Measurements from ENCODE around the gene NCOR1. TPM values are rescaled to one million over a fixed set of nuclear protein-coding genes. Genes with fewer than 3 reads are reported as not detected.

The NCOR1 gene
- total and polyA plus RNA-seq, 2 of the 8 experiments (the other 6 are each of a cell fraction or from before 2014, with no cell fraction given), result 65.4 to 142 TPM

DNA sequence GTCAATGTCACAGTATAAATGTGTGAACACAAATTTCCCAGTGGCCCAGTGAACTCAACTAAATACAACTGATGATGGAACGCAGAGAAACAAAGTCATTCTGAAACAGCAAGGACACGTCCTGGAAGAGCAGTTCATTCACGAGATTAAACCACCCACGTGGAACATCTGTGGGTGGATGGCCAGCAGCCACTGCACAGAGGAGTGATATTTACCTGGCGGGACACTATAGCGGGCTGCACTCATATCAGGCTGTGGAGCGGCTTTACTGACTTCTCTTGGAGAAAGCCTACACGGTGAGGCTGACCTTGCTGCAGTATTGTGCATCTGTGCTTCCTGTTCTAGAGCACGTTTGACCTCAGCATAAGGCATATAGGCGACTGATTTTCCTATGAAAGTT, 128.4 kb downstream of the NCOR1 start:
- no peak overlapping the region for H2AK5ac ChIP-seq (ENCODE audit: low read depth, low read length)
- no peak overlapping the region for H3K56ac ChIP-seq (replicated peaks; ENCODE audit: insufficient read length, low read depth, low read length)
- H3K27ac ChIP-seq (ENCODE audit: low read depth, low read length), result no peak overlapping the region
- no peak overlapping the region for H2BK12ac ChIP-seq (ENCODE audit: low read depth, low read length)
- POLR2A ChIA-PET (ENCODE audit: partially characterized antibody), result no interaction called here
- no peak overlapping the region for H4K91ac ChIP-seq (replicated peaks; ENCODE audit: insufficient read length, low read length)
- H2BK5ac ChIP-seq (ENCODE audit: low read depth, low read length), result no peak overlapping the region
- H2AFZ ChIP-seq (ENCODE audit: low read length), result no peak overlapping the region
- no peak overlapping the region for H3K18ac ChIP-seq (ENCODE audit: extremely low read depth, low read length)
- no peak overlapping the region for H2BK15ac ChIP-seq (ENCODE audit: low read length)
- H2BK120ac ChIP-seq (replicated peaks; ENCODE audit: low read depth, low read length), result no peak overlapping the region
- no peak for DNase-seq (ENCODE audit: low read depth in 1 of 2, low spot score in 2 of 2)
- H3K23me2 ChIP-seq (ENCODE audit: low read depth, low read length), result no peaks in the 10 kb centered on the region
- FAIRE-seq, result no peak
- no peaks in the 10 kb centered on the region for H3K27me3 ChIP-seq (replicated peaks in 1 of 4; ENCODE audit: control insufficient read depth in 3 of 4, extremely low read depth in 1 of 4, insufficient read depth in 3 of 4, low read length in 3 of 4)
- no peak overlapping the region for H3K4ac ChIP-seq (replicated peaks; ENCODE audit: insufficient read length, low read depth, low read length)
- no peak overlapping the region for H3K4me3 ChIP-seq (ENCODE audit: extremely low read depth in 1 of 4, insufficient read depth in 2 of 4, low read depth in 3 of 4, low read length in 4 of 4)
- H4K5ac ChIP-seq (ENCODE audit: insufficient read length, low read depth, low read length), result no peak overlapping the region
- peaks cover 0 to 20% (median 6%) of the 10 kb centered on the region in 4 experiments; a peak in 4 of 8 replicates for H3K36me3 ChIP-seq (ENCODE audit: control insufficient read depth in 2 of 4, insufficient read depth in 4 of 4, low read length in 3 of 4)
- peaks cover 0 to 2% of the 10 kb centered on the region in 2 experiments for H4K20me1 ChIP-seq (replicated peaks in 1 of 2; ENCODE audit: control insufficient read depth in 1 of 2, insufficient read depth in 2 of 2, low read length in 2 of 2)
- no peaks in the 10 kb centered on the region; a peak in 1 of 7 replicates for H3K4me1 ChIP-seq (replicated peaks in 1 of 4; ENCODE audit: control insufficient read depth in 3 of 4, insufficient read depth in 4 of 4, low read length in 3 of 4)
- no peak overlapping the region for H3K14ac ChIP-seq (ENCODE audit: insufficient read length)
- H3K9ac ChIP-seq (replicated peaks in 1 of 4; ENCODE audit: extremely low read depth in 1 of 4, low read depth in 3 of 4, low read length in 3 of 4), result no peak overlapping the region
- no peak overlapping the region for H3K23ac ChIP-seq (ENCODE audit: insufficient read length)
- no peaks in the 10 kb centered on the region for H3K9me3 ChIP-seq (ENCODE audit: insufficient read depth in 2 of 2, low read depth in 1 of 2, low read length in 1 of 2)
- WGBS, 2 experiments (ENCODE audit: extremely low coverage in 1 of 2, insufficient coverage in 1 of 2, insufficient read length in 1 of 2, insufficient replicate concordance in 2 of 2, low coverage in 1 of 2, low lambda C conversion rate in 2 of 2, missing lambda C conversion rate in 1 of 2), result 94% methylated on average over 10 of the region's 10 CpGs; no CpG with 5 or more reads in 1 of the 2 experiments
- no peak overlapping the region for H4K8ac ChIP-seq (ENCODE audit: extremely low read depth, insufficient read depth, low read length)
- H3K79me1 ChIP-seq (ENCODE audit: low read depth, low read length), result no peaks in the 10 kb centered on the region
- H3K79me2 ChIP-seq (ENCODE audit: control insufficient read depth in 1 of 2, insufficient read depth in 2 of 2, low read length in 2 of 2), result no peaks in the 10 kb centered on the region
- CTCF ChIA-PET (ENCODE audit: partially characterized antibody), result no interaction called here
- H2BK20ac ChIP-seq (ENCODE audit: low read length), result no peak overlapping the region
- H3K4me2 ChIP-seq (ENCODE audit: insufficient read depth in 1 of 2, low read depth in 2 of 2, low read length in 2 of 2), result no peak overlapping the region
- TF ChIP-seq JUN (IDR thresholded peaks at IDR 0.05; ENCODE audit: low read depth, low read length) (no peak), POLR2AphosphoS5 (IDR thresholded peaks at IDR 0.05; ENCODE audit: low read depth, low read length) (no peak), HDAC2 (IDR thresholded peaks at IDR 0.05; ENCODE audit: borderline replicate concordance in 1 of 2, low read depth in 2 of 2, low read length in 2 of 2) (no peak), CHD1 (IDR thresholded peaks at IDR 0.05; ENCODE audit: low read depth, low read length) (no peak)
